ENCODE results near the gene FRMD4A. TPM values are rescaled to one million over a fixed set of nuclear protein-coding genes. Genes with fewer than 3 reads are reported as not detected.

Gene FRMD4A
- total and polyA plus RNA-seq, 11 donors, result 12.2 to 58.1 (median 28.1) TPM

DNA sequence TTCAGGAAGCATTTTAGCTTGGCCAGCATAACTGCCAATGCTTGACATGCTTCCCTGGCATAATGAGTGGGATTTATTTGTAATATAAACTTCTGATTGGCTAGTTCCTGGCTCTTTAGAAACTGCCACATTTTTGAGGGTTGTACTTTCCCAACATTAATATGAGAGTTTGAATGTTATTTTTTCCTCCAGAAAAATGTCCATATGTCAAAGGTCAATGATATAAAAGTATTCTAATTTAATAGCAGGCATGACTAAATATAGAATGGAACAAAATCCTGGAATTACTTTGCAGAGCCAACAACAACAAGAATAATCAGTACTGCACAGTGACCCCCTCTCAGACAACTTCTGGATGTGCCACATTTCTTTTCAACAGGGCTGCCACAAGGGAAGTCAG is 391.3 kb downstream of the FRMD4A start:
- no peak overlapping the region for H3K4me3 ChIP-seq
- no peak overlapping the region for H3K27ac ChIP-seq
- DNase-seq (no peak), ATAC-seq (no peak)
- no peak for TF ChIP-seq POLR2A (IDR thresholded peaks at IDR 0.05)
- TF ChIP-seq, protein P1, sequence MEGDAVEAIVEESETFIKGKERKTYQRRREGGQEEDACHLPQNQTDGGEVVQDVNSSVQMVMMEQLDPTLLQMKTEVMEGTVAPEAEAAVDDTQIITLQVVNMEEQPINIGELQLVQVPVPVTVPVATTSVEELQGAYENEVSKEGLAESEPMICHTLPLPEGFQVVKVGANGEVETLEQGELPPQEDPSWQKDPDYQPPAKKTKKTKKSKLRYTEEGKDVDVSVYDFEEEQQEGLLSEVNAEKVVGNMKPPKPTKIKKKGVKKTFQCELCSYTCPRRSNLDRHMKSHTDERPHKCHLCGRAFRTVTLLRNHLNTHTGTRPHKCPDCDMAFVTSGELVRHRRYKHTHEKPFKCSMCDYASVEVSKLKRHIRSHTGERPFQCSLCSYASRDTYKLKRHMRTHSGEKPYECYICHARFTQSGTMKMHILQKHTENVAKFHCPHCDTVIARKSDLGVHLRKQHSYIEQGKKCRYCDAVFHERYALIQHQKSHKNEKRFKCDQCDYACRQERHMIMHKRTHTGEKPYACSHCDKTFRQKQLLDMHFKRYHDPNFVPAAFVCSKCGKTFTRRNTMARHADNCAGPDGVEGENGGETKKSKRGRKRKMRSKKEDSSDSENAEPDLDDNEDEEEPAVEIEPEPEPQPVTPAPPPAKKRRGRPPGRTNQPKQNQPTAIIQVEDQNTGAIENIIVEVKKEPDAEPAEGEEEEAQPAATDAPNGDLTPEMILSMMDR (IDR thresholded peaks at IDR 0.05), result no peak
- no peaks in the 10 kb centered on the region for H3K36me3 ChIP-seq
- no peaks in the 10 kb centered on the region for H3K9me3 ChIP-seq
- H3K4me1 ChIP-seq, result peaks cover 0 to 14% (median 5%) of the 10 kb centered on the region in 12 donors
- intact Hi-C loops (cut with DNase I), result no loop called here
- H3K27me3 ChIP-seq, result peaks cover 0 to 3% (median 0%) of the 10 kb centered on the region in 9 donors

DNA sequence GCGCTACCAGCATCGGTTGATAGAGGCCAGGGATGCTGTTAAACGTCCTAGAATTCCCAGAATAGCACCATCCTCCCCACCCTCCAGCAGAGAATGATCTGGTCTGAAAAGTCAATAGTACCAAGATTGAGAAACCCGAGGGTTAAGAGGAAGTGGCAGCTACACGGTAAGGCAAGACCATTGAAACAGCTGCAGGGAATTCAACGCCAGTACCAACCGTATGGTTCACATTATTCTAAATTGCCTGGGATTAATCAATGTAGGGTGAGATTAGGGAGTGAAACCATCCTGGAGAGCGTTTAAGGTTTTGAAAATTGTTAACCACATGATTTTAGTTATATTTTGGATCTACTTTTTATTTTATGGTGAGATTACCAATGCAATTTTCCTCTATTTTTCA is 391.8 kb downstream of the FRMD4A start:
- H3K36me3 ChIP-seq, result no peaks in the 10 kb centered on the region
- H3K4me1 ChIP-seq, result peaks cover 0 to 13% (median 3%) of the 10 kb centered on the region in 12 donors
- no peak for TF ChIP-seq POLR2A (IDR thresholded peaks at IDR 0.05)
- TF ChIP-seq, protein P1 (IDR thresholded peaks at IDR 0.05), result no peak
- ATAC-seq (no peak), DNase-seq (no peak)
- intact Hi-C loops (cut with DNase I), result no loop called here
- WGBS, 4 donors, result 59 to 65% (median 62%) methylated on average over 8 of the region's 8 CpGs
- H3K9me3 ChIP-seq, result no peaks in the 10 kb centered on the region
- H3K4me3 ChIP-seq, result no peak overlapping the region
- no peak overlapping the region for H3K27ac ChIP-seq
- H3K27me3 ChIP-seq, result peaks cover 0 to 3% (median 0%) of the 10 kb centered on the region in 9 donors

DNA sequence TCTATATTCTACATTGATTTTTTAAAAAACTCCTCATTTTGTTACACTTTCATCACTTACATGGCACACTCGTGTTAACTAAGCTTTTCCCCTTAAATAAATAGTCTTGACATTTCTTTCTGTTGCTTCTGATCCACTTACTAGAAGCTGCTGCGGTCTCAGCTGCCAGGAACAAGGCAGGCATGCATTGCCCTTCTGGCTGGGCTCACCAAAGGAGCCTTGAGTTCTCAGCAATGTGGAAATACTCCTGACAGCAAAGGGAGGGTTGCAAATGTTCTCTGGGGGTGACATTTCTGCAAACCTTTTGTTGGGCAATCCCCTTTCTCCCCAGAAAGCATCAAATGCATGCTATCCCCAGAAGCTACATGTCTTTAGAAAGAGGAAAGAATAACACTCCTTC is 393.9 kb downstream of the FRMD4A start:
- DNase-seq, result no peak
- TF ChIP-seq, protein P1 (IDR thresholded peaks at IDR 0.05), result no peak
- TF ChIP-seq POLR2A (IDR thresholded peaks at IDR 0.05), result no peak
- Histone ChIP-seq H3K36me3 (no peaks in the 10 kb centered on the region), H3K4me1 (peaks cover 0 to 17% (median 3%) of the 10 kb centered on the region in 12 donors), H3K4me3 (no peak overlapping the region), H3K27me3 (peaks cover 0 to 3% (median 0%) of the 10 kb centered on the region in 9 donors), H3K9me3 (no peaks in the 10 kb centered on the region), H3K27ac (no peak overlapping the region)
- 85 to 95% (median 89%) methylated on average over 2 of the region's 2 CpGs for WGBS, 4 donors
- no peak for ATAC-seq
- intact Hi-C loops (cut with DNase I), result no loop called here

DNA sequence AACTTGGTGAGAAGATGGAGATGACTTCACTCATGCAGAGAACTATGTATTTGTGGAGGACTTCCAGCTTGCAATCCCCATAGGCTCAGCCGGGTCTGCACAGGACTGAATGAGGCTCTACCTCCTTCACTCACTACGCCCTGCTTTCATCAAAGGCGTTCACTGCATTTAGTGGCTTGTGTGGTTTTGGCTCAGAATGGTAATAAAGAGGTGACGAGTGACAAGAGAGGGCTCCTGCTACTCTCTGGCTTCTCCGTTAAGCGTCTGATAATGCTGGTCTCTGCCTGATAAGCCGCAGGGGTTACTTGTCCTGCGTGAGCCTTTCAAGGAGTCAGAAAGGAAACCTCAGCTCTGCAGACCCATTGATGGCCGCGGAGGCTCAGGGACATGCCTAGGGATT is 400.6 kb downstream of the FRMD4A start:
- Histone ChIP-seq H3K36me3 (no peaks in the 10 kb centered on the region), H3K9me3 (no peaks in the 10 kb centered on the region), H3K27me3 (no peaks in the 10 kb centered on the region), H3K4me3 (no peak overlapping the region), H3K4me1 (peaks cover 0 to 7% (median 0%) of the 10 kb centered on the region in 12 donors), H3K27ac (no peak overlapping the region)
- intact Hi-C loops (cut with DNase I), result no loop called here
- DNase-seq, result no peak
- 26 to 45% (median 34%) methylated on average over 9 to 10 of the region's 10 CpGs for WGBS, 4 donors
- TF ChIP-seq, protein P1 (IDR thresholded peaks at IDR 0.05), result no peak
- no peak for TF ChIP-seq POLR2A (IDR thresholded peaks at IDR 0.05)
- ATAC-seq, result peak in 3 of 4 donors; percentile 22 to 75 (median 59)

Measured in heart left ventricle (tissue), 16 donors.